Loucy (cell line): ENCODE data around the gene FAT1.

Source experiments
- EZH2phosphoT487 ChIP-seq: fragments of 200-600 bp; IDR thresholded peaks from 2 replicates; pipeline ENCODE4 v1.6.1; 2018; ENCODE audit warnings: antibody characterized with exemption, mild to moderate bottlenecking, moderate library complexity, borderline replicate concordance
- TF ChIP-seq, protein P1 (sequence below): fragments of 200-600 bp; sonication (generic); conservative IDR thresholded peaks from 2 replicates; pipeline ENCODE4 v1.5.1; 2014; ENCODE audit warnings: mild to moderate bottlenecking, antibody characterized with exemption, low read length

DNA sequence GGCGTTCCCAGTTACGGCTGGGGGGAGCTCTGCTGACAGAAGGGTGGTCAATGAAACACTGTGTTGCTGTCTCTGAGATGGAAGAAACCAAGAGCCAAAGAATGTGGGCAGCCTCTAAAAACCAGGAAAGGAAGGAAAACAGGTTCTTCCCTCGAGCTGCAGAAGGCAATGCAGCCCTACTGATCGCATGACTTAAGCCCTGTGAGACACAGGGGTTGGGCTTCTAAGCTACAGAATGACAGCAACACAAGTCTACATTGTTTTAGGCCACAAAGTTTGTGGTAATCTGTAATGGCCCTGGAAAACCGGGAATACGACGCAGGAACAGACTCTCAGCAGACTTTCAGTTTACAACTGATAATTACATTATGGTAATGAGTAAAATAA is 130.1 kb downstream of the FAT1 start:
- TF ChIP-seq, protein P1, sequence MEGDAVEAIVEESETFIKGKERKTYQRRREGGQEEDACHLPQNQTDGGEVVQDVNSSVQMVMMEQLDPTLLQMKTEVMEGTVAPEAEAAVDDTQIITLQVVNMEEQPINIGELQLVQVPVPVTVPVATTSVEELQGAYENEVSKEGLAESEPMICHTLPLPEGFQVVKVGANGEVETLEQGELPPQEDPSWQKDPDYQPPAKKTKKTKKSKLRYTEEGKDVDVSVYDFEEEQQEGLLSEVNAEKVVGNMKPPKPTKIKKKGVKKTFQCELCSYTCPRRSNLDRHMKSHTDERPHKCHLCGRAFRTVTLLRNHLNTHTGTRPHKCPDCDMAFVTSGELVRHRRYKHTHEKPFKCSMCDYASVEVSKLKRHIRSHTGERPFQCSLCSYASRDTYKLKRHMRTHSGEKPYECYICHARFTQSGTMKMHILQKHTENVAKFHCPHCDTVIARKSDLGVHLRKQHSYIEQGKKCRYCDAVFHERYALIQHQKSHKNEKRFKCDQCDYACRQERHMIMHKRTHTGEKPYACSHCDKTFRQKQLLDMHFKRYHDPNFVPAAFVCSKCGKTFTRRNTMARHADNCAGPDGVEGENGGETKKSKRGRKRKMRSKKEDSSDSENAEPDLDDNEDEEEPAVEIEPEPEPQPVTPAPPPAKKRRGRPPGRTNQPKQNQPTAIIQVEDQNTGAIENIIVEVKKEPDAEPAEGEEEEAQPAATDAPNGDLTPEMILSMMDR, result no peak
- no peak for TF ChIP-seq EZH2phosphoT487
